Retina (tissue), 1 donor: ENCODE data around the gene RBMS1.
"Not testable (repeated sequence)": the region's sequence is repeated elsewhere in the genome, so short reads cannot be mapped to it uniquely, and the experiment has no call there.

Experiments used
- DNase-seq: peaks from one replicate; pipeline ENCODE4 v3.0.0-alpha.2; 2016

The RBMS1 gene

GRCh38 chr2:160430001-160430344 lies 63.6 kb downstream of the RBMS1 start:
- no peak for DNase-seq

- no peak for DNase-seq
Observed at GRCh38 chr2:160429248-160430000, 64.2 kb downstream of the RBMS1 start.

GRCh38 chr2:160428405-160428763 lies 65.2 kb downstream of the RBMS1 start:
- no peak for DNase-seq

- no peak for DNase-seq
Observed at GRCh38 chr2:160427629-160428404, 65.8 kb downstream of the RBMS1 start.

GRCh38 chr2:160426604-160427003 lies 67.0 kb downstream of the RBMS1 start:
- no peak for DNase-seq

- DNase-seq, result no peak
Observed at GRCh38 chr2:160425434-160426151, 68.0 kb downstream of the RBMS1 start.

GRCh38 chr2:160423126-160423525 lies 70.5 kb downstream of the RBMS1 start:
- no peak for DNase-seq

- DNase-seq, result not testable (repeated sequence)
Observed at GRCh38 chr2:160421646-160422501, 71.7 kb downstream of the RBMS1 start.

- no peak for DNase-seq
Observed at GRCh38 chr2:160420711-160421110, 72.9 kb downstream of the RBMS1 start.

- no peak for DNase-seq
Observed at GRCh38 chr2:160419776-160420505, 73.7 kb downstream of the RBMS1 start.

- no peak for DNase-seq
Observed at GRCh38 chr2:160418853-160419252, 74.8 kb downstream of the RBMS1 start.

GRCh38 chr2:160418398-160418765 lies 75.2 kb downstream of the RBMS1 start:
- no peak for DNase-seq

GRCh38 chr2:160417745-160418397 lies 75.7 kb downstream of the RBMS1 start:
- no peak for DNase-seq

- no peak for DNase-seq
Observed at GRCh38 chr2:160415991-160416390, 77.6 kb downstream of the RBMS1 start.

GRCh38 chr2:160411955-160412354 lies 81.7 kb downstream of the RBMS1 start:
- no peak for DNase-seq

- no peak for DNase-seq
Observed at GRCh38 chr2:160411167-160411566, 82.4 kb downstream of the RBMS1 start.

GRCh38 chr2:160409480-160409879 lies 84.1 kb downstream of the RBMS1 start:
- no peak for DNase-seq

GRCh38 chr2:160408959-160409291 lies 84.7 kb downstream of the RBMS1 start:
- no peak for DNase-seq

- peak; percentile 77 for DNase-seq
Observed at GRCh38 chr2:160408173-160408958, 85.2 kb downstream of the RBMS1 start.

- peak; percentile 85 for DNase-seq
Observed at GRCh38 chr2:160407393-160408172, 86.0 kb downstream of the RBMS1 start.
